WTC11 (cell line): ENCODE results near the gene TDP1. TPM values are rescaled to one million over a fixed set of nuclear protein-coding genes. Genes with fewer than 3 reads are reported as not detected.

ENCODE experiments used
- ATAC-seq: fragments of 200-7000 bp; cut with Tn5 transposase; 2 replicates; pipeline ENCODE4 v1.10.0; 2021; ENCODE audit warnings: mild to moderate bottlenecking, moderate library complexity
- CTCF ChIA-PET: fragments of 300-600 bp; sonication (Branson Sonifier 250); formaldehyde crosslinking; loops from one replicate; lab custom pipeline; 2021; ENCODE audit warnings: antibody characterized with exemption; lab: Charles Lee
- POLR2A ChIA-PET: fragments of 350-600 bp; sonication (Branson Sonifier 250); formaldehyde crosslinking; loops from one replicate; lab custom pipeline; 2021; ENCODE audit warnings: antibody characterized with exemption; lab: Charles Lee
- DNase-seq: peaks from one replicate; pipeline ENCODE4 v3.0.0; 2021; ENCODE audit warnings: low spot score
- H3K27ac Mint-ChIP-seq: 2 replicates; pipeline ENCODE4 v1.8.0; 2021; ENCODE audit warnings: mixed read lengths
- H3K27me3 Mint-ChIP-seq: 2 replicates; pipeline ENCODE4 v1.8.0; 2021; ENCODE audit warnings: low read depth, mild to moderate bottlenecking, moderate library complexity, mixed read lengths
- H3K36me3 Mint-ChIP-seq: 2 replicates; pipeline ENCODE4 v1.8.0; 2021; ENCODE audit warnings: mixed read lengths
- H3K4me1 Mint-ChIP-seq: 2 replicates; pipeline ENCODE4 v1.8.0; 2022; ENCODE audit warnings: mixed read lengths
- H3K4me3 Mint-ChIP-seq: 2 replicates; pipeline ENCODE4 v1.8.0; 2021; ENCODE audit warnings: mild to moderate bottlenecking, moderate library complexity, mixed read lengths
- H3K9me3 Mint-ChIP-seq: 2 replicates; pipeline ENCODE4 v1.8.0; 2021; ENCODE audit warnings: mixed read lengths
- ARID4B ChIP-seq: sonication (generic); formaldehyde crosslinking; IDR thresholded peaks from 2 replicates; pipeline ENCODE4 v1.8.0; 2023; ENCODE audit warnings: missing genetic modification reagents, mild to moderate bottlenecking, borderline replicate concordance
- E2F5 ChIP-seq: sonication (generic); formaldehyde crosslinking; IDR thresholded peaks from 2 replicates; pipeline ENCODE4 v1.8.1; 2022; ENCODE audit warnings: mild to moderate bottlenecking, moderate library complexity, missing genetic modification reagents
- EMX1 ChIP-seq: fragments of 250-450 bp; sonication (Bioruptor Pico); IDR thresholded peaks from 2 replicates; pipeline ENCODE4 v1.8.0; 2021; ENCODE audit warnings: mild to moderate bottlenecking
- ETV6 ChIP-seq: sonication (generic); formaldehyde crosslinking; IDR thresholded peaks from 2 replicates; pipeline ENCODE4 v1.8.1; 2022; ENCODE audit warnings: mild to moderate bottlenecking, missing genetic modification reagents
- FOXK1 ChIP-seq: sonication (generic); formaldehyde crosslinking; IDR thresholded peaks from 2 replicates; pipeline ENCODE4 v1.8.0; 2022; ENCODE audit warnings: mild to moderate bottlenecking, moderate library complexity, missing genetic modification reagents
- JAZF1 ChIP-seq: fragments of 250-450 bp; sonication (Bioruptor Pico); IDR thresholded peaks from 2 replicates; pipeline ENCODE4 v1.9.0; 2021; ENCODE audit warnings: moderate library complexity, mild to moderate bottlenecking, inconsistent platforms
- JUN ChIP-seq: sonication (generic); formaldehyde crosslinking; IDR thresholded peaks from 2 replicates; pipeline ENCODE4 v1.8.0; 2023; ENCODE audit warnings: mild to moderate bottlenecking, missing genetic modification reagents
- MAX ChIP-seq: sonication (generic); formaldehyde crosslinking; IDR thresholded peaks from 2 replicates; pipeline ENCODE4 v1.8.0; 2022; ENCODE audit warnings: mild to moderate bottlenecking, missing genetic modification reagents
- MXD4 ChIP-seq: fragments of 250-450 bp; sonication (Bioruptor Pico); IDR thresholded peaks from 2 replicates; pipeline ENCODE4 v1.8.0; 2021; ENCODE audit warnings: mild to moderate bottlenecking, moderate library complexity, borderline replicate concordance
- NR1H2 ChIP-seq: sonication (generic); formaldehyde crosslinking; IDR thresholded peaks from 2 replicates; pipeline ENCODE4 v1.9.0; 2021; ENCODE audit warnings: mild to moderate bottlenecking, moderate library complexity, missing genetic modification reagents
- PRDM15 ChIP-seq: sonication (generic); formaldehyde crosslinking; IDR thresholded peaks from 2 replicates; pipeline ENCODE4 v1.8.0; 2022; ENCODE audit warnings: missing genetic modification reagents
- PRRX2 ChIP-seq: fragments of 250-450 bp; sonication (Bioruptor Pico); IDR thresholded peaks from 2 replicates; pipeline ENCODE4 v1.8.0; 2021; ENCODE audit warnings: mild to moderate bottlenecking
- SMAD3 ChIP-seq: sonication (generic); formaldehyde crosslinking; IDR thresholded peaks from 2 replicates; pipeline ENCODE4 v1.8.0; 2022; ENCODE audit warnings: missing genetic modification reagents, mild to moderate bottlenecking, borderline replicate concordance
- SP1 ChIP-seq: sonication (generic); formaldehyde crosslinking; conservative IDR thresholded peaks from 2 replicates; pipeline ENCODE4 v1.8.1; 2022; ENCODE audit warnings: missing genetic modification reagents
- STAT6 ChIP-seq: sonication (generic); formaldehyde crosslinking; conservative IDR thresholded peaks from 2 replicates; pipeline ENCODE4 v1.8.1; 2023; ENCODE audit warnings: mild to moderate bottlenecking, low read depth, missing genetic modification reagents, moderate library complexity
- ZNF121 ChIP-seq: sonication (generic); formaldehyde crosslinking; IDR thresholded peaks from 2 replicates; pipeline ENCODE4 v1.8.0; 2023; ENCODE audit warnings: missing genetic modification reagents
- ZNF138 ChIP-seq: sonication (generic); formaldehyde crosslinking; conservative IDR thresholded peaks from 2 replicates; pipeline ENCODE4 v1.8.1; 2022; ENCODE audit warnings: mild to moderate bottlenecking, moderate library complexity, missing genetic modification reagents
- ZNF219 ChIP-seq: sonication (generic); formaldehyde crosslinking; IDR thresholded peaks from 2 replicates; pipeline ENCODE4 v1.8.0; 2023; ENCODE audit warnings: missing genetic modification reagents, mild to moderate bottlenecking, borderline replicate concordance
- ZNF232 ChIP-seq: sonication (generic); formaldehyde crosslinking; IDR thresholded peaks from 2 replicates; pipeline ENCODE4 v1.8.0; 2022; ENCODE audit warnings: mild to moderate bottlenecking, missing genetic modification reagents
- ZNF423 ChIP-seq: fragments of 250-450 bp; sonication (Bioruptor Pico); IDR thresholded peaks from 2 replicates; pipeline ENCODE4 v2.1.2; 2022; ENCODE audit warnings: mild to moderate bottlenecking, moderate library complexity
- ZNF425 ChIP-seq: fragments of 250-450 bp; sonication (Bioruptor Pico); conservative IDR thresholded peaks from 2 replicates; pipeline ENCODE4 v1.9.0; 2021; ENCODE audit warnings: mild to moderate bottlenecking
- total RNA-seq: library from RNA; stranded (reverse); gene quantifications from 3 replicates; pipeline ENCODE4 v1.2.3, GENCODE V29; 2021

Gene TDP1
- total RNA-seq, 1 experiment from 2014 or later, result 59.8 TPM

- TF ChIP-seq ZNF425 (CRISPR knock-in tag) (no peak), ZNF232 (CRISPR knock-in tag) (no peak), FOXK1 (CRISPR knock-in tag) (no peak), EMX1 (no peak), ZNF138 (CRISPR knock-in tag) (no peak)
Measured at GRCh38 chr14:90058876-90059458, 103.2 kb downstream of the TDP1 start (continued).

- DNase-seq, result peak; percentile 81
- no peaks in the 10 kb centered on the region for H3K36me3 Mint-ChIP-seq
- POLR2A ChIA-PET, result no interaction called here
- CTCF ChIA-PET, result interaction anchor here (0.6 to 1.5 kb wide), 11 partner anchors 11 to 1020 kb away, joined by 3 to 23 read pairs (median 3); partner anchors contain the start of gene TDP1
- H3K27me3 Mint-ChIP-seq, result peaks cover 82% of the 10 kb centered on the region
- no peaks in the 10 kb centered on the region for H3K9me3 Mint-ChIP-seq
- peaks cover 28% of the 10 kb centered on the region for H3K4me1 Mint-ChIP-seq
- no peak overlapping the region for H3K27ac Mint-ChIP-seq
- peak overlapping the region; percentile 73 for H3K4me3 Mint-ChIP-seq
- peak; percentile 82 for ATAC-seq
- TF ChIP-seq MXD4 (no peak), PRDM15 (CRISPR knock-in tag) (no peak), JUN (CRISPR knock-in tag) (peak; percentile 50; the same call in 1 of the 2 replicates), JAZF1 (CRISPR knock-in tag) (no peak), NR1H2 (CRISPR knock-in tag) (no peak), SMAD3 (CRISPR knock-in tag) (no peak), ZNF121 (no peak), FOXK1 (CRISPR knock-in tag) (peak; percentile 22; the same call in 1 of the 2 replicates), STAT6 (no peak), ZNF232 (CRISPR knock-in tag) (0 out of 2 replicates have a peak, but pooled peaks have one; percentile 24), MAX (CRISPR knock-in tag) (peak; percentile 59; the same call in 1 of the 2 replicates), ZNF219 (CRISPR knock-in tag) (0 out of 2 replicates have a peak, but pooled peaks have one; percentile 77), ZNF423 (CRISPR knock-in tag) (no peak), ARID4B (CRISPR knock-in tag) (peak; percentile 12; the same call in 1 of the 2 replicates), ETV6 (0 out of 2 replicates have a peak, but pooled peaks have one; percentile 27), PRRX2 (no peak), SP1 (CRISPR knock-in tag) (peak; percentile 78), E2F5 (CRISPR knock-in tag) (peak; percentile 37; the same call in 1 of the 2 replicates)
Measured at GRCh38 chr14:90060312-90060964, 104.7 kb downstream of the TDP1 start.
